Pancreas (tissue), 10 donors: ENCODE measurements around the gene RAD51C. TPM values are rescaled to one million over a fixed set of nuclear protein-coding genes. Genes with fewer than 3 reads are reported as not detected.

ENCODE experiments used
- ATAC-seq, 4 donors: fragments of 200-7000 bp; cut with Tn5 transposase; one replicate each; pipeline versions ENCODE4 v1.8.0 to v1.9.1; 2020; ENCODE audit warnings: mild to moderate bottlenecking in 4 of 4, moderate library complexity in 4 of 4
- DNase-seq, 6 donors: peaks; one replicate each; pipeline ENCODE4 v3.0.0-alpha.2; 2020
- FAIRE-seq: peaks from 2 replicates; lab custom pipeline; 2012; peaks lifted over from hg19 to GRCh38; lab: Jason Lieb, UNC
- H3K27ac ChIP-seq, 4 donors: fragments of 200-600 bp; sonication (generic); 1 replicate in 3 of 4; 2 replicates in 1 of 4; pipeline versions ENCODE4 v1.5.0 to v1.8.0; 2020
- H3K27me3 ChIP-seq, 4 donors: fragments of 200-600 bp; one replicate each; pipeline ENCODE4 v1.8.0; 2021
- H3K36me3 ChIP-seq, 3 donors: fragments of 200-600 bp; sonication (generic) in 1 of 3; one replicate each; pipeline versions ENCODE4 v1.5.0 to v1.8.0; 2020 to 2021
- H3K4me1 ChIP-seq, 3 donors: fragments of 200-600 bp; one replicate each; pipeline ENCODE4 v1.8.0; 2021
- H3K4me3 ChIP-seq, 4 donors: fragments of 200-600 bp; sonication (generic) in 2 of 4; one replicate each; pipeline versions ENCODE4 v1.5.0 to v1.8.0; 2020 to 2021
- H3K9me3 ChIP-seq, 4 donors: fragments of 200-600 bp; one replicate each; pipeline ENCODE4 v1.8.0; 2021
- CTCF ChIP-seq, 4 donors: fragments of 200-600 bp; sonication (generic) in 3 of 4; IDR thresholded peaks; one replicate each; pipeline versions ENCODE4 v1.5.0 to v1.8.0; 2021; ENCODE audit warnings: antibody characterized with exemption in 4 of 4
- WGBS, 2 donors: extraction: QIAGEN DNeasy Blood & Tissue Kit; methylation state at CpG; one replicate each; pipeline ENCODE4 v1.1.7; 2013; 5-methylcytosine and 5-hydroxymethylcytosine counted together
- intact Hi-C, 3 donors: fragments of 100-400 bp; cut with DNase I; formaldehyde crosslinking; loops; one replicate each; pipeline versions ENCODE4 v1.11.1 to v1.14.2; 2022
- polyA plus RNA-seq, 2 donors: library from polyadenylated mRNA; stranded (reverse); fragments of 200-250 nt; gene quantifications; one replicate each; pipeline ENCODE4 v1.2.3, GENCODE V29; 2013
- total RNA-seq, 6 donors: library from RNA; stranded (reverse); fragmentation: NEBNext Ultra II Directional in 4 of 6; extraction: Animal tissue kit (Norgen Biotek cat#: 25700) in 4 of 6; gene quantifications; one replicate each; pipeline versions ENCODE4 v1.2.1 to v1.2.4, GENCODE V29; 2021 to 2023
- donor health status: healthy with polysubstance abuse.
- donor health status: DM: no; HTN: no; CAD: no; lungs with moderate emphysema.
- donor health status: DM: no; HTN: no; CAD: no.
- donor health status: control.
- donor health status: control.
- donor health status: Bipolar disorder and iron deficiency.
- donor health status: DM: yes; HTN: yes; CAD: no.
- donor health status: DM: no; HTN: no; CAD: no.
- donor health status: DM: no; HTN: no; CAD: no.
- donor health status: DM: yes; HTN: yes; CAD: no.

Gene RAD51C
- total and polyA plus RNA-seq, 8 donors: 3.7 to 12.8 (median 8.3) TPM

GRCh38 chr17:58783380-58783779 is 91.0 kb downstream of the RAD51C start:
- H3K4me1 ChIP-seq: no peaks in the 10 kb centered on the region
- H3K27me3 ChIP-seq: peaks cover 0 to 5% (median 2%) of the 10 kb centered on the region in 4 donors
- no peak overlapping the region for H3K27ac ChIP-seq
- H3K4me3 ChIP-seq: no peak overlapping the region
- DNase-seq (no peak), FAIRE-seq (no peak), ATAC-seq (no peak)
- intact Hi-C loops: no loop called here
- H3K9me3 ChIP-seq: no peaks in the 10 kb centered on the region
- no peak for TF ChIP-seq CTCF (IDR thresholded peaks at IDR 0.05)
- no peaks in the 10 kb centered on the region for H3K36me3 ChIP-seq
- 64 to 66% methylated on average over 4 of the region's 4 CpGs for WGBS, 2 donors

- no peak for TF ChIP-seq CTCF (IDR thresholded peaks at IDR 0.05)
- intact Hi-C loops: no loop called here
- WGBS, 2 donors: 39 to 47% methylated on average over 1 of the region's 1 CpG
- Histone ChIP-seq H3K4me3 (no peak overlapping the region), H3K27me3 (peaks cover 0 to 5% (median 2%) of the 10 kb centered on the region in 4 donors), H3K4me1 (no peaks in the 10 kb centered on the region), H3K9me3 (no peaks in the 10 kb centered on the region), H3K27ac (no peak overlapping the region), H3K36me3 (no peaks in the 10 kb centered on the region)
- FAIRE-seq (no peak), ATAC-seq (no peak), DNase-seq (no peak)
Measured at GRCh38 chr17:58785097-58785496, 92.7 kb downstream of the RAD51C start.

Other genes starting within 250 kb of the RAD51C start
- gene HSF5, start 204.2 kb upstream of the RAD51C start, total RNA-seq: under 1 TPM in 1 of 6 donors, not detected in 5; 0.04 TPM
- not detected for gene HSF5, start 204.2 kb upstream of the RAD51C start, polyA plus RNA-seq
- 10 to 100 TPM in 5 of 6 donors, 1 to 10 TPM in 1; 8.1 to 19.9 (median 14.5) TPM for gene MTMR4, start 178.0 kb upstream of the RAD51C start, total RNA-seq
- gene MTMR4, start 178.0 kb upstream of the RAD51C start, polyA plus RNA-seq: 10 to 100 TPM; 13.8 to 16.3 TPM
- gene TEX14, start 557 bp upstream of the RAD51C start, total RNA-seq: under 1 TPM; 0.03 to 0.43 (median 0.09) TPM
- under 1 TPM; 0.30 to 0.59 TPM for gene TEX14, start 557 bp upstream of the RAD51C start, polyA plus RNA-seq
- gene PPM1E, start 63.3 kb downstream of the RAD51C start, total RNA-seq: under 1 TPM; 0.09 to 0.98 (median 0.34) TPM
- 1 to 10 TPM in 1 of 2 donors, under 1 TPM in 1; 0.34 to 1.3 TPM for gene PPM1E, start 63.3 kb downstream of the RAD51C start, polyA plus RNA-seq